Head of caudate nucleus (tissue), 42 donors: ENCODE results near the gene TEDC2.

ENCODE experiments used
- DNase-seq, 42 donors: peaks; one replicate each; pipeline versions ENCODE4 v3.0.0 to v3.0.0-alpha.2; 2020 to 2021; ENCODE audit warnings: mixed read lengths in 7 of 42
- intact Hi-C: fragments of 100-400 bp; cut with DNase I; formaldehyde crosslinking; loops from one replicate; pipeline ENCODE4 v1.15.0; 2022

TEDC2 gene

DNA sequence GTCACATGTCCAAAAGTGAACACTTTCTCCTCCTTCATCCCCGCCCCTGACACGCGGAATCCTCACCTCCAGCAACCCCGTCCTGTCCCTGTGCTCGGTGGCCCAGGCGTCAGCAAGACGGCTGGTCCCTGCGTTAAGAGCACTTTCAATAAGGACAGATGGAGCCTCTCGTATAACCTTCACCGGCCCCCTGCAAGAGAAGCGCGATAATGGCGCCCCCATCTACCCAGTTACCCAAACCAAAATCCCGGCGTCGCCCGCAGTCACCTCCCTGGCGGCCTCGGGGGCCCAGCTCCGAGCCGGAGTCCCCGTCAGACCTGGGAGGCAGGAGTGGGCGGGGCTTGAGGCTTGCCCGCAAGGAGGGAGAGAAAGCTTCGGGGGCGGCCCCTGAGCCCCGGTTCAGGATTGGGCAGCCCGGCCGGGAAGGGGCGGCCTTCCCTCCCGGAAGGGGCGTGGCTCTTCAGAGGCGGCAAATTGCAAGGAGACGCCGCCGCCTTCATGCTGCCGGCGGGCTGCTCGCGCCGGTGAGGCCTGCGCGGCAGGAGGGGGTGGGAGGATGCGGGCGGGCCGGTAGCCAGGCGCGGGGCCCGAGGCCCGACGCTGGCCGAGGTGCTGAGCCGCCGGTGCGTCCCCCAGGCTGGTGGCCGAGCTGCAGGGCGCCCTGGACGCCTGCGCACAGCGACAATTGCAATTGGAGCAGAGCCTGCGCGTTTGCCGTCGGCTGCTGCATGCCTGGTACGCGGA lies at the start of gene TEDC2:
TEDC2 (plus strand) TSS at position 463 of the 744 bp plus-strand sequence; CDS start at position 499, 36 bp downstream.
- intact Hi-C loops: no loop called here
- DNase-seq: peak; percentile 91 to 100 (median 98)

- intact Hi-C loops: no loop called here
- DNase-seq: no peak
Observed at GRCh38 chr16:2415085-2415484, 44.8 kb upstream of the TEDC2 start.

GRCh38 chr16:2420035-2420434 lies 39.9 kb upstream of the TEDC2 start:
- no peak for DNase-seq
- intact Hi-C loops: loop anchor here (10.0 kb wide), 2 partner anchors 55 to 85 kb away; partner anchors contain the start of genes NTN3 and TBC1D24

- intact Hi-C loops: loop anchor here (10.0 kb wide), 2 partner anchors 53 to 83 kb away; partner anchors contain the start of genes NTN3 and TBC1D24
- DNase-seq: no peak
Observed at GRCh38 chr16:2422123-2422867, 37.6 kb upstream of the TEDC2 start.

DNA sequence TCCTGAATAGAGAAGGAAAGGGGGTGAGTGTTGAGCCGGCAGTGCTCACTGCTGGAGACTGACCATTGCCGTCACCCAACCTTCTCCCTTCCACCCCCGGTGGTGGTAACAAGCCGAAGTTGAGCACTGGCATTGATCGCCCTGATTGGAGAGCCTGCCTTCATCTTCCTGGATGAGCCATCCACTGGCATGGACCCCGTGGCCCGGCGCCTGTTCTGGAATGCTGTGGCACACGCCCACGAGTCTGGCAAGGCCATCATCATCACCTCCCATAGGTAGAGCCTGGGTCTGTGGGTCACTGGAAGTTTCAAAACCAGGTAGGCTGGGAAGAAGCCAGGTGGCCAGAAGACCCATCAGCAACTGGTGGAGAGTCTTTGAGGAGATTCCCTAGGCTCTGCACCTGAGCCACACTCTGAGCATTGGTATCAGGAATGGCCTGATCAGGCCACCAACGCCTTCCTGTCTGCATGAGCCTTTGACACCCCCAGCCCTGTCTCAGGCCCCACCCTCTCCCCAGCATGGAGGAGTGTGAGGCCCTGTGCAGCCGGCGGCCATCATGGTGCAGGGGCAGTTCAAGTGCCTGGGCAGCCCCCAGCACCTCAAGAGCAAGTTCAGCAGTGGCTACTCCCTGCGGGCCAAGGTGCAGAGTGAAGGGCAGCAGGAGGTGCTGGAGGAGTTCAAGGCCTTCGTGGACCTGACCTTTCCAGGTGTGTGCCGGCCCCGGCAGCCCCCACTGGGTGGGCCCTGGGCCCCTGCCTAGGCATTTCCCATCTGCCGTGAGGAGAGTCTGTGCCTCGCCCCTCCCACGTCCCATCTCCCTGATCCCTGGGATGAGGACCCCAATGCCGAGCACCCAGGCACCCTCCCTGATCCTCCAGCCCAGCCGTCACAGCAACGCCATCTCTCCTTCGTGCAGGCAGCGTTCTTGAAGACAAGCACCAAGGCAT lies 35.6 kb upstream of the TEDC2 start:
- no peak for DNase-seq
- intact Hi-C loops: loop anchor here (5.0 to 10.0 kb wide), 3 partner anchors 50 to 82 kb away; partner anchors contain the start of genes ABCA3, NTN3 and TBC1D24

GRCh38 chr16:2425008-2425518 lies 34.8 kb upstream of the TEDC2 start:
- peak in 9 of 42 donors; percentile 13 to 61 (median 32) for DNase-seq
- intact Hi-C loops: loop anchor here (5.0 to 10.0 kb wide), 3 partner anchors 50 to 83 kb away; partner anchors contain the start of genes ABCA3, NTN3 and TBC1D24

DNA sequence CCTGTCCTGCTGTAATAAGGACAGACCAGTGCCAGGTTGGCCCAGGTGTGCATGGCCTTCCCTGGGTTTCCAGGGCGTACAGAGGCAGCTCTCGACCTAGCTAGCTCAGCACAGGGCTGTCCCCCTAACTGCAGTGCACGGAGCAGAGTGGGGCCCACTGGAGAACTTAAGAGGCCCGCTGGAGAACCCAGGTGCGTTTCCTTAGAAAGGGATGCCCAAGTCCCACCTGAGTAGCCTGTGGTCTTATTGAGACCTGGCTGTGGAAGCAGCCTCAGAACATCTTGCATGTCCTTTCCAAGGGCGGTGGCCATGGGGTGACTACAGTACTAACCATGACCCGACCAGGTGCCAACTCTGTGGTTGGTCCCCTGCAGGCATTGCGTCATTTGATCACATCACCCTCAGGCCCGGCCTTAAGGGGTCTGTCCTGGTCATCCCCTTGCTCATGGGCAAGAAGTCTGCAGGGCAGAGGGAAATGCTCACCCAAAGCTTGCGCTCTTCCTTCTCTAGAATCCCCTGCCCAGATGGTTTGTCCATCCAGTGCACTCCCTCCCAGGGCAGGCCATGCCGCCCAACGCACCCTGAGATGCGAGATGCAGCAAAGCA lies 34.0 kb upstream of the TEDC2 start:
- intact Hi-C loops: loop anchor here (5.0 to 10.0 kb wide), 3 partner anchors 49 to 84 kb away; partner anchors contain the start of genes ABCA3, NTN3 and TBC1D24
- no peak for DNase-seq

- intact Hi-C loops: loop anchor here (5.0 to 10.0 kb wide), 3 partner anchors 48 to 85 kb away; partner anchors contain the start of genes ABCA3, NTN3 and TBC1D24
- DNase-seq: no peak
Observed at GRCh38 chr16:2426941-2427361, 33.0 kb upstream of the TEDC2 start.

GRCh38 chr16:2427526-2427925 lies 32.4 kb upstream of the TEDC2 start:
- intact Hi-C loops: loop anchor here (5.0 to 10.0 kb wide), 3 partner anchors 47 to 85 kb away; partner anchors contain the start of genes ABCA3, NTN3 and TBC1D24
- no peak for DNase-seq

DNA sequence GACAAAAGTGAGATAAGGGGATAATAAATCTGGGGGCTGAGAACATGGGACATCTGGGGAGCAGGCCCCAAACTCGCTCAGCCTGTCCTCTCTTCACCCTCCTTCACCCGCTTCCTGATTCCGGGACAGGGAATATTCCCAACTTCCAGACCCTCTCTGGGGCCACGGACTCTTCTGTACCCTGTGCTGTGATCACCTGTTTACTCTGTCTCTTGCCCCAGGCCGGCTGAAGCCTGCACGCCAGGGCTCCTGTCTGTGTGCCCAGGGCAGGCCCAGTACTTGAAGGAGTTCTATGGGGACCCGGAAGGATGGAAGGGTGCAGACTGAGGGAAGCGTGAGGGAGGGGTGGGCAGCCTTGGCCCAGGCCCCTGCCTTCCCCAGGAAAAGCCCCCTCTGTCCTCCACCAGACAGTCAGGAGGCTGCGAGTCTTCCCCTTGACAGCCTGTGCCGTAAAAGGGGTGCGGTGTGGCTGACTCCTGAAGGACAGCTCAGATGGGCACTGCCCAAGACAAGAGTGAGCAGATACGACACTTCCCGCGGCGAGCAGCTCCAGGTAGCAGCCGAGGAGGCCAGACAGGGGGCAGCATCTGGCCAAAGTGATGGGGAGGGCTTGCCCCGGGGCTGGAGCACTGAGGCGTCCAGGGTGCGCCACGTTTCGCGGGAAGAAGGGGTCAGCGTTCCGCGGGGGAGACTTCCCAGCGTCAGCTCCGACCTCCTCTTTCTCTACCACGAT lies 31.7 kb upstream of the TEDC2 start:
- intact Hi-C loops: loop anchor here (5.0 to 10.0 kb wide), 3 partner anchors 47 to 86 kb away; partner anchors contain the start of genes ABCA3, NTN3 and TBC1D24
- peak in 25 of 42 donors; percentile 5 to 61 (median 28) for DNase-seq

DNA sequence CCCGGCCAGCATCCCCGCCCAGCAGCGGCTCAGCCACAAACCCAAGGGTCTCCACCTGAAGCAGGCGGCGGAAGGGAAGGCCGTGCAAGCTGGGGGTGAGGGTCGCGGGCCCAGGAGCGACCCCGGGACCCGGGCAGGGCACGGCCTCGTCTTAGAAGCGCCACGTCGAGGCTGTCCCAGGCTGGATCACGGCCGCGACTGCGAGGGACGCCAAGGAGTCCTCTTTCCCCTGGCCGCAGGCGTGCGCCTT lies 31.2 kb upstream of the TEDC2 start:
- intact Hi-C loops: loop anchor here (5.0 to 10.0 kb wide), 3 partner anchors 46 to 86 kb away; partner anchors contain the start of genes ABCA3, NTN3 and TBC1D24
- DNase-seq: no peak

DNA sequence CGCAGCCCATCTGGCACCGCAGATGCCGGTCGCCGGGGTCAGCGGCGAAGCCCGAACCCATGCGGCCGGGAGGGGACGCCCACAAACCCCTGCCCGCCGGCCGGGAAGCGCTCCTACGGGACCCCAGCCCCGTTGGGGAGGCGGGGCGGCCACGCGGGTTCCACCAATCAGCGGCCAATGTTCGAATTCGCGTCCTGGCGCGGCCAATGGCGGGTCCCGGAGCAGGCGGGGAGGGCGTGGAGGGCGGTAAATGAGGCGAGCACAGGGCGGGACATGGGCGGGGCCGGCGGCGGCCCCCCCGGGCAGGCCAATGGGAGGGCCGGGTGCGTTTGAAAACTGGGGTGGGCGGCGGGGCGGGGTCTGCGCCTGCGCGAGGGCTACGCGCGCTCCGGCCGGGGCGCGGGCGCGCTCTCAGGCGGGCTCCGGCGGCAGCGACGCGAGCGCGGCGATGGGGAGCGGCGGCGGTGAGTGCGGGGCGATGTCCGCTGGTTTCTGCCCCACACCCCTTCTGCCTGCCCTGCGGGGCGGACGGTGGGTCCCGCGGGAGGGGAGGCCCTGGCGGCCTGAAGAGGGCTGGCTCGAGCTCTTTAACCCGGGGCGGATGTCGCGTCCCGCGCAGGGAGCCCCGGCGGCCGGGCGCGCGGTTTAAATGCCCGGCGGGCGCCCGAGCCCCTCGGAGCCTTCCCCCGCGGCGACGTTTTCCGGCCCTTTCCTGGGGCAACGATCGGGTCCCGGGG lies 30.7 kb upstream of the TEDC2 start, which contains the start of gene CCNF:
CCNF (plus strand) TSS at position 414 of the 737 bp plus-strand sequence; CDS start at position 449, 35 bp downstream.
- intact Hi-C loops: loop anchor here (5.0 to 10.0 kb wide), 3 partner anchors 46 to 87 kb away; partner anchors contain the start of genes ABCA3, NTN3 and TBC1D24
- DNase-seq: peak; percentile 94 to 99 (median 98)

DNA sequence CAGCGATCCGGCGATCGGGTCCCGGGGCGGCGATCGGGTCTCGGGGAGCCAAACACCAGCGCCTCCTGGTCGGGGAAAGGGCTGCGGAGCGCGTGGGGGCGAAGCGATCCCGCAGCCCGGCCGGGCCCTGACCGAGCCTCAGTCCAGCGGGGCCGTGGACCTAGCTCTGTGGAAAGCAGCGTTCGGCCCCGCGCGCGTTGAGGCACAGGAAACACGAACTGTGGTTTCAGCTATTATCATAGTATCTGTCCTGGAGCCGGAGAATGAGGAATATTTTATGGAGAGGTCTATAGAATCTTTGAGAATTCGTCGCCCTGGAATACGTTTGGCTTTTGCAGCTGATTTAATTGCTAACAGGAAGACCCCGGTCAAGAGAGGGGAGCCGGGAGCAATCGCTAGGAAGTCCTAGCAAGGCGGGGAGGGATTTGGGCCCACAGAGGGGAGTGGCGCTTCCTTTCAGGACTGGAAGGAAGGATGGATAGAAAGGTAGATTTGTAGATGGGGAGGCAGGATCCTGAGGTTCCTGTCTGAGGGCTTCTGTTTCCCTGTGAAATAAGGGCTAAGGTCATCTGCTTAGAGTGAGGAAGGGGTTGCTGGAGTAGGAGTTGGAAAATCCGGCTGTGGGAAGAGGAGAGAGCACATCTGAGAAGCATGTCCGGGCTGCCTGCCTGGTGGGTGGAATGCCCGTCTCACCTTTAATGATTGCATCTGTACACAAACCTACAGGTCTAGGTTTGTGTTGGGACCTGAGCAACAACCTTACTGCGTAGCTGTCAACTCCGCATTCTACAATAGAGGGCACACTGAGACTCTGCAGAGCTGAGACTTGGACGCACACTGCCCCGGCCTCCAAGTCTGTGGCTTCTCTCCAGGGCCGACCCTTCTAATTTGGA lies 29.9 kb upstream of the TEDC2 start:
- peak in 26 of 42 donors; percentile 8 to 53 (median 28) for DNase-seq
- intact Hi-C loops: loop anchor here (5.0 to 10.0 kb wide), 3 partner anchors 45 to 88 kb away; partner anchors contain the start of genes ABCA3, NTN3 and TBC1D24

- DNase-seq: no peak
- intact Hi-C loops: no loop called here
Observed at GRCh38 chr16:2432286-2432685, 27.6 kb upstream of the TEDC2 start.

DNA sequence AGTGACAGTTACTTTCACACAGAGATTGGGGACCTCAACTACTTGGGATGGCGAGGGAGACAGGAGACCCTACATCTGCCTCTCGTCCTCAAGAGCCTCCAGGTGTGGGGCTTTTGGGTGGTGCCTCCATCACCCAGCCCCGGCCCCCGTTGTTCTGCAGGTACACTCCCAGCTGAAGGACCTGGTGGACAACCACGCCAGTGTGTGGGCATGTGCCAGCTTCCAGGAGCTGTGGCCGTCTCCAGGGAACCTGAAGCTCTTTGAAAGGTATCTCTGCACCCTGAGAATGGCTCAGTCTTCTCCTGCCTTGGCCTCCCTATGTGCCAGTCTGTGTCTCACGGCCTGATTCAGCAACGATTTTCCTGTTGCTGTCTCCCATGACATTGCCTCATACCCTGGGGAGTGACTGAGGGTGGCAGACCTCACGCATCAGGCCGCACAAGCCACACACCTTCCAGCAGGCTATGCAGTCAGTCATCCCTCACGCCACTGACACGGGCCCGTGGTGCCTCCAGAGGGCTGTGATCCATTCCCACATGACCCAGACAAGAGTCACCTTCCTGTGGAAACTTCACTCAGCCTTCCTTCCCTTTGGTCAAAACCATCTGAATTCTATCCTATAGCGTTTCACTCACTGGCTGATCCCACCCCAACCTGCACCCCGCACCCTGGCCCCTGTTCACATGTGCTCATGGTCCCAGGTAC lies 27.0 kb upstream of the TEDC2 start:
- intact Hi-C loops: no loop called here
- no peak for DNase-seq
